Esophagus (tissue), 2 donors: ENCODE data around the gene TMEM106C. TPM values are rescaled to one million over a fixed set of nuclear protein-coding genes. Genes with fewer than 3 reads are reported as not detected.
A peak's percentile ranks its signal among the peaks of the same experiment; 100 is the strongest.

Experiments
- H3K27ac ChIP-seq, 2 donors: one replicate each; pipeline ENCODE4 v1.5.1; 2013; ENCODE audit warnings: low read depth in 2 of 2, mild to moderate bottlenecking in 2 of 2, inconsistent platforms in 1 of 2, low read length in 1 of 2, moderate library complexity in 1 of 2
- H3K27me3 ChIP-seq, 2 donors: one replicate each; pipeline ENCODE4 v1.6.1; 2013; ENCODE audit warnings: low read length in 2 of 2, control low read depth in 1 of 2, mild to moderate bottlenecking in 1 of 2; ENCODE audit not compliant: insufficient read depth in 2 of 2, control insufficient read depth in 1 of 2
- H3K36me3 ChIP-seq, 2 donors: one replicate each; pipeline ENCODE4 v1.6.1; 2013; ENCODE audit warnings: low read length in 1 of 2; ENCODE audit not compliant: control insufficient read depth in 2 of 2, insufficient read depth in 2 of 2
- H3K4me1 ChIP-seq, 2 donors: one replicate each; pipeline ENCODE4 v1.6.1; 2013; ENCODE audit warnings: low read length in 1 of 2; ENCODE audit not compliant: control insufficient read depth in 2 of 2, insufficient read depth in 2 of 2
- H3K4me3 ChIP-seq, 2 donors: one replicate each; pipeline ENCODE4 v1.5.1; 2013; ENCODE audit warnings: low read length in 2 of 2, mild to moderate bottlenecking in 2 of 2, low read depth in 1 of 2, moderate library complexity in 1 of 2
- H3K9me3 ChIP-seq, 2 donors: one replicate each; pipeline ENCODE4 v1.6.1; 2013; ENCODE audit warnings: mild to moderate bottlenecking in 2 of 2, low read depth in 1 of 2, low read length in 1 of 2, moderate library complexity in 1 of 2; ENCODE audit not compliant: control insufficient read depth in 2 of 2, insufficient read depth in 1 of 2
- WGBS, 2 donors: extraction: QIAGEN DNeasy Blood & Tissue Kit; methylation state at CpG; one replicate each; pipeline ENCODE4 v1.1.7; 2013; 5-methylcytosine and 5-hydroxymethylcytosine counted together
- polyA plus RNA-seq, 2 donors: library from polyadenylated mRNA; stranded (reverse); fragments of 200-250 nt; gene quantifications; one replicate each; pipeline ENCODE4 v1.2.3, GENCODE V29; 2013
- donor health status: healthy with polysubstance abuse.
- donor health status: Bipolar disorder and iron deficiency.

TMEM106C gene
- polyA plus RNA-seq, 2 donors, result 22.0 to 51.1 TPM

GRCh38 chr12:48001505-48002413 is 38.4 kb downstream of the TMEM106C start:
- Histone ChIP-seq H3K27me3 (peaks cover 9 to 23% of the 10 kb centered on the region in 2 donors), H3K9me3 (no peaks in the 10 kb centered on the region), H3K27ac (peak overlapping the region in 1 of 2 donors; percentile 45), H3K4me1 (peaks cover 15 to 18% of the 10 kb centered on the region in 2 donors), H3K36me3 (no peaks in the 10 kb centered on the region), H3K4me3 (peak overlapping the region; percentile 43 to 49)
- WGBS, 2 donors, result 1% methylated on average over 57 of the region's 57 CpGs

DNA sequence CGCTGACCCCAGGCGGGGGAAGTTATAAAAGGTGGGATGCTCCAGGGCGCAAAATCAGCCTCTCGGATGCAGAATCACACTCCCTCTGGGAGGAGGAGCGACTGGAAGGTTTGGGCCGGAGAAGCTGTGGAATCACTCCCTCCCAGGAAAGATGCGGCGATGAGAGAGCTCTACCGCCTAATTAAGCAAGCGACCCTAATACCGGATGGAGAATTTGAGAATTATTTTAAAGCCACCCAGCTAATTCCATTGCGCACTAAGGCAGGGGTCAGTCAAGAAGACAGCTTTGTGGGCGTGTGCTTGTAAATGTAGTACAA is 39.0 kb downstream of the TMEM106C start:
- H3K4me3 ChIP-seq, result peak overlapping the region in 1 of 2 donors; percentile 49
- H3K9me3 ChIP-seq, result no peaks in the 10 kb centered on the region
- H3K4me1 ChIP-seq, result peaks cover 15 to 18% of the 10 kb centered on the region in 2 donors
- WGBS, 2 donors, result 3 to 6% methylated on average over 13 of the region's 13 CpGs
- H3K36me3 ChIP-seq, result no peaks in the 10 kb centered on the region
- peaks cover 12 to 23% of the 10 kb centered on the region in 2 donors for H3K27me3 ChIP-seq
- H3K27ac ChIP-seq, result no peak overlapping the region

DNA sequence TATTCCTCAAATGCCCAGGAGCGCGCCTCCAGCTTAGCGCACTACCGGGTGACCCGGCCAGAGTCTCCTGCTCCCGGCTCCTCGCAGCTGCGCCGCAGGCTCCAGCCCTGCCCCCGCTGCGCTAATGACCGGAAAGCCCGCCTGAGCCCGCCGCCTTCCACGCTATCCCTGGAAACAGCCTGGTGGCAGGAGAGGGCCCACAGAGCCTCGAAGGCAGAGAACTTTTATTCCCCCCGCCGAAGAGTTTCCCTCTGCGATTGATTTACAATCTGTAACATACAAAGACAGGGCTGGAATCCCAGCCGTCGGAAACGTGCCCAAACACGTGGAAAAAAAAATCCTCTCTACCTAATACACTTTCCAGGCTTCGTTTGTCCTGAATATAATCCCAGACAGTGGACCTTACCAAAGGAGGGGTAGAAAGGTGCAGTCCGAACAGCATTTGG is 39.4 kb downstream of the TMEM106C start:
- no peak overlapping the region for H3K27ac ChIP-seq
- no peaks in the 10 kb centered on the region for H3K9me3 ChIP-seq
- peak overlapping the region in 1 of 2 donors; percentile 49 for H3K4me3 ChIP-seq
- WGBS, 2 donors, result 1 to 2% methylated on average over 23 to 26 of the region's 26 CpGs
- H3K27me3 ChIP-seq, result peaks cover 12 to 23% of the 10 kb centered on the region in 2 donors
- no peaks in the 10 kb centered on the region for H3K36me3 ChIP-seq
- H3K4me1 ChIP-seq, result peaks cover 15 to 18% of the 10 kb centered on the region in 2 donors

DNA sequence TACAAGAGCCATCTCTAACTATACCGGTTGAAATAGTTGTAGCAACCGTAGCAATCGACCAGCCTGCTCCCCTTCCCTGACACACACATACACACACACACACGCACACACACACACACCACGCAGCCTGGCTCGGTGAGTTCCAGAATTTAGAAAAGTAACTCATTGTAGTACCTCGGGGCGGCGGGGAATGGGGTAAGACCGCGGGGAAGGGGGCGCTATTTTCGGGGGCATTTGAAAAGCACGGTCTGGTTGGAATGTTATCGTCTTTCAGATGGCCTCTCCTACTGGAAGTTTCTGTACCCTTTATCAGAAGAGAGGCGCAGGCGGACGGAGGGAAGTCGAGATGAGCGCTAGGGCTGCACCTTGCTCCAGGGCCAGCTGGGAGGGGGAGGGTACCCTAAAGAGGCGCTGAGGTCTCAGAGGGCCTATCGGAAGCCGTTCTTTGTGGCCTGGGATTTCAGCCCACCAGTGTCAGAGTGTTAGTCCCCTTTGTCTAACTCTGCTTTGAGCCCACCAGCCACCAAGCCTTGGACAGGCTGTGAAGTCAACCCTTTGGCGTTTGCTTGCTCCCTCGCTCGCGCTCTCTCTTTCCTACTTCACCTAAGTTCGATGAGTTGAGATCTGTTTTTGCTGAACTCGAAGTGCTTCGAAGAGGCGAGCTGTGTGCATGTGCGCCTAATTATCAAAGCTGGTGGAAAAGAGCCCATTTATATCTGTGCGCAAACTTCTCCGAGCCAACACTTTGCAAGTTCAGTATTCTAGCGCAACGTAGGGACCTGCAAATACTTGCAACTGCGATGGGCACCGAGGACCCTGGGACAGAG is 40.0 kb downstream of the TMEM106C start:
- no peak overlapping the region for H3K27ac ChIP-seq
- 7 to 8% methylated on average over 38 of the region's 38 CpGs for WGBS, 2 donors
- no peaks in the 10 kb centered on the region for H3K36me3 ChIP-seq
- H3K4me1 ChIP-seq, result peaks cover 15 to 18% of the 10 kb centered on the region in 2 donors
- peak overlapping the region in 1 of 2 donors; percentile 49 for H3K4me3 ChIP-seq
- H3K27me3 ChIP-seq, result peaks cover 12 to 23% of the 10 kb centered on the region in 2 donors
- no peaks in the 10 kb centered on the region for H3K9me3 ChIP-seq

GRCh38 chr12:48004053-48004941 is 40.9 kb downstream of the TMEM106C start, which contains the start of gene COL2A1:
TSS of gene COL2A1 (minus strand) at chr12:48004476. CDS start at chr12:48004321, 155 bp downstream.
- Histone ChIP-seq H3K36me3 (no peaks in the 10 kb centered on the region), H3K4me3 (peak within 1 kb of the TSS in 1 of 2 donors; percentile 38), H3K9me3 (no peaks in the 10 kb centered on the region), H3K27me3 (peaks cover 12 to 26% of the 10 kb centered on the region in 2 donors), H3K4me1 (peaks cover 15 to 18% of the 10 kb centered on the region in 2 donors), H3K27ac (no peak within 1 kb of the TSS)
- WGBS, 2 donors, result 3% methylated on average over 67 to 83 of the region's 83 CpGs

DNA sequence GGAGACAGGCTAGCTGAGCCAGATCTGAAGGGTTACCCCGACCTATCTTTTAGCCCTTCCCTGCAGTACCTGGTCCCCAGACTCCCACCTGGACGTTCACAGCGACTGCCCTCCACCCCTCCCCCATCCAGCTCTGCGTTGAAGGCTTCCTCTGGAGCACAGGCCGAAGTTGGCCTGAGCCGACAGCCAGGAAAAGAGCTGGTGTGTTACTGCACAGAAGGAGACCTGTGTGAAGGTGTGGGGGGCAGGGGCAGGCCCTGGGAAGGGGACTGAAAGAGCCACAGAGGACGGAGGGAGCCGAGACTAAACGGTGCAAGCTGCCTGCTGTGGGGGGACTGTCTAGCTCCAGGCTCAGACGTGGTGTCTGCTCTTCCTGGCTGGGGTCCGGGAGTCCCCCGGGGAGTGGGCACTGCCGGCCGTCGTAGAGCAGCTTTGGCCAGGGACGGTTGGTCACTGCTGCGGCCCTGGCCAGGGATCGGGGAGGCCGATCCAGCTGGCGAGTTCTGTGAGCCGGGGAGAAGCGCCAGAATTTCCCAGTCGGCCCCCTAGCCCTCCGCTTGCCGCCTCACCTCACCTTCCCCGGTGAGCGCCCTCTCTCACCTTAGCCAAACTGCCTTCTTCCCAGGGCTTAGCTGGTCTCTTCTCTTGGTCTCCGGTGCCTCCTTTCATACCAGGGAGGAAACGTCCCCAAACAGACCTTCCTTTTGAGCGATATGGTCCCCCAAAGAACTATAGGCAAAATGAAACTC is 41.8 kb downstream of the TMEM106C start:
- 52 to 53% methylated on average over 30 of the region's 30 CpGs for WGBS, 2 donors
- H3K27ac ChIP-seq, result no peak overlapping the region
- H3K36me3 ChIP-seq, result no peaks in the 10 kb centered on the region
- H3K9me3 ChIP-seq, result no peaks in the 10 kb centered on the region
- peaks cover 15 to 18% of the 10 kb centered on the region in 2 donors for H3K4me1 ChIP-seq
- H3K27me3 ChIP-seq, result peaks cover 12 to 26% of the 10 kb centered on the region in 2 donors
- H3K4me3 ChIP-seq, result no peak overlapping the region

DNA sequence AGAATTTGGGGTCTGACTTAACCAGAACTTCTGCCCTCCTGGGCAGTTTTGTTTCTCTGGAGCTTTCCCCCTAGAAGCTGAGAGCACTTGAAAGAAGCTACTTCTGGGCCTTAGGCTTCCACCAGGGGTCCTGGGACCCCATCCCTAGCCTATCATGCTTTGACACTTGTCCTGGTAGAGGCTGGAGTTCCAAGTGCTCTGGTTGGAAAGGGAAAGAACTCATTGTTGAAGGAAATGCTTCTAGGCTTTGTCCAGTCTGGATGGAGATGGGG is 42.3 kb downstream of the TMEM106C start:
- Histone ChIP-seq H3K9me3 (no peaks in the 10 kb centered on the region), H3K4me3 (no peak overlapping the region), H3K27ac (no peak overlapping the region), H3K36me3 (no peaks in the 10 kb centered on the region), H3K27me3 (peaks cover 12 to 26% of the 10 kb centered on the region in 2 donors), H3K4me1 (peaks cover 15 to 18% of the 10 kb centered on the region in 2 donors)

- peaks cover 12 to 26% of the 10 kb centered on the region in 2 donors for H3K27me3 ChIP-seq
- no peak overlapping the region for H3K27ac ChIP-seq
- no peak overlapping the region for H3K4me3 ChIP-seq
- peaks cover 13 to 14% of the 10 kb centered on the region in 2 donors for H3K4me1 ChIP-seq
- no peaks in the 10 kb centered on the region for H3K9me3 ChIP-seq
- WGBS, 2 donors, result 81 to 89% methylated on average over 4 of the region's 4 CpGs
- no peaks in the 10 kb centered on the region for H3K36me3 ChIP-seq
These were observed 43.8 kb downstream of the TMEM106C start for GRCh38 chr12:48007206-48007605.
